SK-N-MC (cell line): Measurements from ENCODE around the gene TAL1.
"Not testable (repeated sequence)": the region's sequence is repeated elsewhere in the genome, so short reads cannot be mapped to it uniquely, and the experiment has no call there.

Source experiments
- DNase-seq: peaks from one replicate; pipeline ENCODE4 v3.0.0-alpha.2; 2011; ENCODE audit warnings: low read depth, low spot score
- H3K27ac ChIP-seq: fragments of 200-600 bp; sonication (generic); 2 replicates; pipeline ENCODE4 v1.5.1; 2016; ENCODE audit warnings: mixed run types
- H3K36me3 ChIP-seq: fragments of 200-600 bp; sonication (generic); 2 replicates; pipeline ENCODE4 v1.6.1; 2017; ENCODE audit warnings: antibody characterized with exemption, low read length, mixed read lengths; ENCODE audit not compliant: insufficient read depth
- H3K4me3 ChIP-seq: fragments of 200-600 bp; sonication (generic); 2 replicates; pipeline ENCODE4 v1.5.1; 2016
- H3K9ac ChIP-seq: fragments of 200-600 bp; sonication (generic); 2 replicates; pipeline ENCODE4 v1.8.0; 2017; ENCODE audit warnings: mixed run types, mixed read lengths; ENCODE audit not compliant: insufficient read length
- H3K9me3 ChIP-seq: fragments of 200-600 bp; sonication (generic); 2 replicates; pipeline ENCODE4 v1.6.1; 2017; ENCODE audit warnings: low read depth, mild to moderate bottlenecking, antibody characterized with exemption, low read length, moderate library complexity, mixed read lengths
- EZH2 ChIP-seq: fragments of 200-600 bp; sonication (generic); IDR thresholded peaks from one replicate; pipeline ENCODE4 v1.6.1; 2017; ENCODE audit warnings: antibody characterized with exemption
- FOXP2 ChIP-seq: optimal IDR thresholded peaks from 2 replicates; pipeline ENCODE3; 2011; ENCODE audit warnings: mild to moderate bottlenecking, moderate library complexity; ENCODE audit not compliant: insufficient read depth; ENCODE audit errors: extremely low read length, control extremely low read depth
- POLR2AphosphoS5 ChIP-seq: IDR thresholded peaks from 2 replicates; pipeline ENCODE4 v1.6.1; 2012; ENCODE audit warnings: mild to moderate bottlenecking, low read depth, low read length, borderline replicate concordance

Gene TAL1

GRCh38 chr1:47232187-47232874, at the start of gene TAL1:
TAL1 (minus strand) TSS chr1:47232225; CDS start chr1:47225888, 6,337 bp downstream.
- peak within 1 kb of the TSS; percentile 49 for H3K4me3 ChIP-seq
- no peaks in the 10 kb centered on the region for H3K9me3 ChIP-seq
- H3K27ac ChIP-seq, result no peak within 1 kb of the TSS
- H3K36me3 ChIP-seq, result no peaks in the 10 kb centered on the region
- TF ChIP-seq POLR2AphosphoS5 (no peak), EZH2 (no peak), FOXP2 (no peak)
- no peak for DNase-seq
- no peak within 1 kb of the TSS for H3K9ac ChIP-seq

DNA sequence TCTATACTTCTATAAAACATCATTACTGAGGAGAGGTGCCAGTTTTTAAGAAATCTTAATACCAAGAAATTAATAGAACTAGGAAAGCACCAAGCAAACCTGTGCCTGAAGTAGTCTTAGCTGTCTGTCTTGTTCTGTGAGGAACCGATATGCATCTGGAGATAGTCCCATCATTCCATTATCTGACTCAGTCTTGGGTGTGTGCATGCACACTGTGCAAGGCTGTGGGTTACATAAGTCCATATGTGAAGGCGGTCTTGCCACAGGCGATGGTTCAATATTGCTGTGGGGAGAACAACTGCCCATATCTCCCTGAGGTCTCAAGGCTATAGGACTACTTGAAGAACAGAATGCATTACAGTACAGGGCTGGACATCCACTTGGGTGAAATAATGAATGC, 48.1 kb upstream of the TAL1 start:
- no peak overlapping the region for H3K27ac ChIP-seq
- peaks cover 65% of the 10 kb centered on the region for H3K36me3 ChIP-seq
- H3K9me3 ChIP-seq, result no peaks in the 10 kb centered on the region
- DNase-seq, result no peak
- TF ChIP-seq EZH2, result no peak
- no peak for TF ChIP-seq FOXP2
- no peak for TF ChIP-seq POLR2AphosphoS5
- no peak overlapping the region for H3K4me3 ChIP-seq
- H3K9ac ChIP-seq, result no peak overlapping the region

- no peak for DNase-seq
- Histone ChIP-seq H3K9me3 (no peaks in the 10 kb centered on the region), H3K36me3 (peaks cover 50% of the 10 kb centered on the region), H3K4me3 (no peak overlapping the region), H3K9ac (no peak overlapping the region), H3K27ac (no peak overlapping the region)
- TF ChIP-seq POLR2AphosphoS5, result no peak
- no peak for TF ChIP-seq FOXP2
- no peak for TF ChIP-seq EZH2
These were observed 44.8 kb upstream of the TAL1 start for GRCh38 chr1:47276850-47277249.

DNA sequence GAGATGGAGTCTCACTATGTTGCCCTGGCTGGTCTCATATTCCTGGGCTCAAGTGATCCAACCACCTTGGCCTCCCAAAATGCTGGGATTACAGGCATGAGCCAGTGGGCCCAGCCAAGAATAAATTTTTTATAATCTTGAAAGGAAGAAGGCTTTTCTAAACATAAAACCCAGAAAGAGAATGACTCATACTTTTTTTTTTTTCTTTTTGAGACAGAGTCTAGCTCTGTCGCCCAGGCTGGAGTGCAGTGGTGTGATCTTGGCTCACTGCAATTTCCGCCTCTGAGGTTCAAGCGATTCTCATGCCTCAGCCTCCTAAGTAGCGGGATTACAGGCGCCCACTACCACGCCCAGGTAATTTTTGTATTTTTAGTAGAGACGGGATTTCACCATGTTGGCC, 43.8 kb upstream of the TAL1 start:
- not testable (repeated sequence) for H3K4me3 ChIP-seq, H3K27ac ChIP-seq, H3K9me3 ChIP-seq, DNase-seq, H3K9ac ChIP-seq
- H3K36me3 ChIP-seq, result peaks cover 48% of the 10 kb centered on the region

GRCh38 chr1:47265529-47265928, 33.5 kb upstream of the TAL1 start:
- H3K9me3 ChIP-seq, DNase-seq, H3K9ac ChIP-seq, H3K4me3 ChIP-seq, H3K27ac ChIP-seq: not testable (repeated sequence)
- H3K36me3 ChIP-seq, result peaks cover 59% of the 10 kb centered on the region

DNA sequence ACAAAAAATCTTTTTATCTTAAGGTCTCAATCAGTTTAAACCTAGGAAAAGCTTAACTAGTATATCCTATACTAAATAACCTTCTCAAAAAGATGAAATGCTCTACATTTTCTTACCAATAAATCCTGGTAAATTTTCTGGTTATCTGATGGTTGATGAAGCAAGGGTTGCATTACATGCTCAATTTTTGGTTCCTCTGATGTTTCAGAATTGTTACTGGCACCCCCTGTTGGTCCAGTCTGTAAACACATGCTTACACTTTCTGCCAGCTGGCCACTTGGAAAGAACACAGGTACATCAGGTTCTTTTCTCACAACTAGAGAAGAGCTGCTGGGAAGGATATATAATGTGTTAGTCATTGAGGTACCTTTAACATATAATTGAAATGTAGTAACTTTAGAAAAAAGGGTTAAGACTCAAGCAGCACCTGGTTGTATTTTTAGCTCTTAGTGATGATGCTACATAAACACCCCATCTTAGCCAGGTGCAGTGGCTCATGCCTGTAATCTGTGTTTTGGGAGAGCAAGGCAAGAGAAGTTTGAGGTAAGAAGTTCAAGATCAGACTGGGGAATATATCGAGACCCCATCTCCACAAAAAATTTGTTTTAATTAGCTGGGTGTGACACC, 30.9 kb upstream of the TAL1 start:
- TF ChIP-seq FOXP2 (no peak), POLR2AphosphoS5 (no peak), EZH2 (no peak)
- Histone ChIP-seq H3K27ac (no peak overlapping the region), H3K36me3 (peaks cover 53% of the 10 kb centered on the region), H3K9ac (no peak overlapping the region), H3K4me3 (no peak overlapping the region), H3K9me3 (no peaks in the 10 kb centered on the region)
- DNase-seq, result no peak

DNA sequence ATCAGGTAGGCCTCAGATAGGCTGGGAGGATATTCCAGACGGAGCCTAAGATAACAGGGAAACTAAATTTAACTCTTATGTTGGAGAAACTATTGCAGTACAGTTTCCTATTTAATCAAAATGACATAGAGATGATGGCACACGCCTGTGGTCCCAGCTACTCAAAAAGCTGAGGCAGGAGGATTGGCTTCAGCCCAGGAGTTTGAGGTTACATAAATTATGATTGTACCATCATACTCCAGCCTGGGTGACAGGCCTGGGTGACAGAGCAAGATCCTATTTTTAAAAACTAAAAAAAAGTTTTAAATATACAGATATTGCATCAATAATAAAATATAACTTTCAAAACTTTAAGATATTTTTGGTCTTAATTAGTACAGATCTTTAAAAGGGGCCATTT, 25.2 kb upstream of the TAL1 start:
- peaks cover 39% of the 10 kb centered on the region for H3K36me3 ChIP-seq

DNA sequence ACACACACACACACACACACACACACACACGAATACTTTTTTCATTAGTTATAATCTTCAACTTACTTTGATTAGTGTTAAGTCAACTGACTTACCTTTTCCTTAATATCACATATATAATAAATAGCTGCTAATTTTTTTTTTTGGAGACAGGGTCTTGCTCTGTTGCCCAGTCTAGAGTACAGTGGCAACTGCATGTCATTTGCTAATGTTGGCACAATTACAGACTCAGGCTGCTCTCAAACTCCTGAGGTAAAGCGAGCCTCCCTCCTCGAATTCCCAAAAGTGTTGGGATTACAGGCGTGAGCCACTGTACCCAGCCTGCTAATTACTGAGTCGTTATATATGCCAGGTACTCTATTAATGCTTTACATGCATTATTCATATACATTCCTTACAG, 20.8 kb upstream of the TAL1 start:
- Histone ChIP-seq H3K9ac (no peak overlapping the region), H3K9me3 (no peaks in the 10 kb centered on the region), H3K36me3 (peaks cover 31% of the 10 kb centered on the region), H3K27ac (no peak overlapping the region), H3K4me3 (no peak overlapping the region)
- TF ChIP-seq POLR2AphosphoS5 (no peak), EZH2 (no peak), FOXP2 (no peak)
- no peak for DNase-seq

More for the DNA sequence above, 25.2 kb upstream of the TAL1 start:
- no peak overlapping the region for H3K27ac ChIP-seq
- no peak for DNase-seq
- H3K9ac ChIP-seq, result no peak overlapping the region
- no peaks in the 10 kb centered on the region for H3K9me3 ChIP-seq
- TF ChIP-seq POLR2AphosphoS5, result no peak
- no peak for TF ChIP-seq FOXP2
- TF ChIP-seq EZH2, result no peak
- no peak overlapping the region for H3K4me3 ChIP-seq

- Histone ChIP-seq H3K4me3 (no peak overlapping the region), H3K27ac (no peak overlapping the region), H3K9ac (no peak overlapping the region), H3K9me3 (no peaks in the 10 kb centered on the region), H3K36me3 (peaks cover 27% of the 10 kb centered on the region)
- TF ChIP-seq POLR2AphosphoS5 (no peak), FOXP2 (no peak), EZH2 (no peak)
- no peak for DNase-seq
These were observed 20.3 kb upstream of the TAL1 start for GRCh38 chr1:47252369-47252768.
